PC-3 (cell line): Measurements from ENCODE around the gene MRI1.

ENCODE experiments used
- EZH2 ChIP-seq: fragments of 300-600 bp; sonication (generic); IDR thresholded peaks from one replicate; pipeline ENCODE4 v1.6.1; 2017; ENCODE audit warnings: antibody characterized with exemption, mild to moderate bottlenecking, low read length; ENCODE audit not compliant: unreplicated experiment
- TF ChIP-seq, protein P1 (sequence below): fragments of 300-600 bp; sonication (generic); conservative IDR thresholded peaks from 2 replicates; pipeline ENCODE4 v1.5.1; 2017; ENCODE audit warnings: antibody characterized with exemption, low read depth, mild to moderate bottlenecking, low read length

DNA sequence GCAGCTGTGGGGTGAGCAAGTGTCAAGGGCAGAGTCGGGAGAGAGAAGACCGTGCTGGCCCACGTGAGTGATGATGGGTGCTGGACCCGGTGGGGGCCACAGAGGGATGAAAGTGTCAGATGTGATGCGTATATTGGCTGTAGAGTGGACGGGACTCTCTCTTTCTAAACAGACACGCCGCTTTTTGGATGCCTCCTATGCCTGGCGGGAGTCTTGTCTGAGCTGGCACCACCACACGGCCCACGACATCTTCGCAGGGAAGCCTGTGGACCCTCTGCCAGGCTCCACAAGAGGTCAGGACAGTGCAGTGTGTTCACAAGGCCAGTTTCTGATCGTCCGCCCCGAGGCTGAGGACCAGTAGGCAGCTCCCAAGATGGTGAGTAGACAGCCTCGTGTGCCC, 12.9 kb upstream of the MRI1 start:
- TF ChIP-seq, protein P1, sequence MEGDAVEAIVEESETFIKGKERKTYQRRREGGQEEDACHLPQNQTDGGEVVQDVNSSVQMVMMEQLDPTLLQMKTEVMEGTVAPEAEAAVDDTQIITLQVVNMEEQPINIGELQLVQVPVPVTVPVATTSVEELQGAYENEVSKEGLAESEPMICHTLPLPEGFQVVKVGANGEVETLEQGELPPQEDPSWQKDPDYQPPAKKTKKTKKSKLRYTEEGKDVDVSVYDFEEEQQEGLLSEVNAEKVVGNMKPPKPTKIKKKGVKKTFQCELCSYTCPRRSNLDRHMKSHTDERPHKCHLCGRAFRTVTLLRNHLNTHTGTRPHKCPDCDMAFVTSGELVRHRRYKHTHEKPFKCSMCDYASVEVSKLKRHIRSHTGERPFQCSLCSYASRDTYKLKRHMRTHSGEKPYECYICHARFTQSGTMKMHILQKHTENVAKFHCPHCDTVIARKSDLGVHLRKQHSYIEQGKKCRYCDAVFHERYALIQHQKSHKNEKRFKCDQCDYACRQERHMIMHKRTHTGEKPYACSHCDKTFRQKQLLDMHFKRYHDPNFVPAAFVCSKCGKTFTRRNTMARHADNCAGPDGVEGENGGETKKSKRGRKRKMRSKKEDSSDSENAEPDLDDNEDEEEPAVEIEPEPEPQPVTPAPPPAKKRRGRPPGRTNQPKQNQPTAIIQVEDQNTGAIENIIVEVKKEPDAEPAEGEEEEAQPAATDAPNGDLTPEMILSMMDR: no peak
- TF ChIP-seq EZH2: no peak
